Ishikawa (cell line): ENCODE measurements around the gene TXNDC15.

ENCODE experiments used
- CEBPB ChIP-seq: IDR thresholded peaks from 2 replicates; pipeline ENCODE4 v1.6.1; 2012
- EGR1 ChIP-seq: IDR thresholded peaks from 2 replicates; pipeline ENCODE4 v1.6.1; 2012
- EP300 ChIP-seq: IDR thresholded peaks from 2 replicates; pipeline ENCODE4 v1.6.1; 2012; ENCODE audit warnings: borderline replicate concordance
- FOXM1 ChIP-seq: IDR thresholded peaks from 2 replicates; pipeline ENCODE4 v1.6.1; 2012; ENCODE audit warnings: low read depth, borderline replicate concordance
- RAD21 ChIP-seq: IDR thresholded peaks from 2 replicates; pipeline ENCODE4 v1.6.1; 2012; ENCODE audit warnings: low read depth
- REST ChIP-seq: IDR thresholded peaks from 2 replicates; pipeline ENCODE4 v1.6.1; 2012; ENCODE audit warnings: low read depth, mild to moderate bottlenecking

DNA sequence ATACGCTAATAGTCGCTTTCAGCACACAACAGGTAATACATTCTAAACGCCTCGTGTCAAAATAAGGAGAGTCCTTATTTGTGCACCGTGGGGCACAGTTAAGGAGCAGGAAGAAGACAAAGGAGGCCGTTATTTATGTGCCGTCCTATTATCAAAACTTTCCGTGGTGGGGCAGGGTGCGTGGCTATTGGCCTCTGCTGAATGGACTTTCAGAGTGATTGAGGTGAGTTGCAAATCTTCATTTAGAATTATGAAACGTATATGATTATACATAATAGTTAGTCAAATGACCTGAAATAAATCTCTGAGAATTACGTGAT is 27.6 kb upstream of the TXNDC15 start:
- TF ChIP-seq EGR1 (no peak), REST (no peak), CEBPB (no peak), RAD21 (no peak), EP300 (no peak), FOXM1 (no peak)
